Aorta (tissue), 5 donors: ENCODE measurements around the gene AFAP1. TPM values are rescaled to one million over a fixed set of nuclear protein-coding genes. Genes with fewer than 3 reads are reported as not detected.

Source experiments
- ATAC-seq: fragments of 200-7000 bp; cut with Tn5 transposase; one replicate; pipeline ENCODE4 v1.9.1; 2022; ENCODE audit warnings: moderate library complexity; ENCODE audit not compliant: low FRiP score
- DNase-seq, 2 donors: peaks; one replicate each; pipeline ENCODE4 v3.0.0-alpha.2; 2020
- H3K27ac ChIP-seq, 2 donors: one replicate each; pipeline ENCODE4 v1.5.1; 2013; ENCODE audit warnings: low read length in 2 of 2, mild to moderate bottlenecking in 2 of 2, moderate library complexity in 2 of 2, control low read depth in 1 of 2, inconsistent platforms in 1 of 2, low read depth in 1 of 2
- H3K27me3 ChIP-seq, 2 donors: one replicate each; pipeline ENCODE4 v1.6.1; 2013; ENCODE audit warnings: control low read depth in 1 of 2, low read length in 1 of 2, mild to moderate bottlenecking in 1 of 2, moderate library complexity in 1 of 2; ENCODE audit not compliant: insufficient read depth in 2 of 2, control insufficient read depth in 1 of 2
- H3K36me3 ChIP-seq, 2 donors: one replicate each; pipeline ENCODE4 v1.6.1; 2013; ENCODE audit warnings: control low read depth in 1 of 2, low read length in 1 of 2, mild to moderate bottlenecking in 1 of 2; ENCODE audit not compliant: insufficient read depth in 2 of 2, control insufficient read depth in 1 of 2
- H3K4me1 ChIP-seq, 2 donors: one replicate each; pipeline ENCODE4 v1.6.1; 2013; ENCODE audit warnings: low read length in 2 of 2, control low read depth in 1 of 2, mild to moderate bottlenecking in 1 of 2, moderate library complexity in 1 of 2; ENCODE audit not compliant: insufficient read depth in 2 of 2, control insufficient read depth in 1 of 2
- H3K4me3 ChIP-seq, 2 donors: one replicate each; pipeline ENCODE4 v1.5.1; 2013; ENCODE audit warnings: low read length in 2 of 2, control low read depth in 1 of 2, mild to moderate bottlenecking in 1 of 2
- H3K9me3 ChIP-seq: one replicate; pipeline ENCODE4 v1.6.1; 2013; ENCODE audit warnings: mild to moderate bottlenecking, low read length; ENCODE audit not compliant: control insufficient read depth
- WGBS, 2 donors: extraction: QIAGEN DNeasy Blood & Tissue Kit; methylation state at CpG; one replicate each; pipeline ENCODE4 v1.1.7; 2013; 5-methylcytosine and 5-hydroxymethylcytosine counted together
- intact Hi-C, 2 donors: fragments of 100-400 bp; cut with DNase I; formaldehyde crosslinking; loops; one replicate each; pipeline versions ENCODE4 v1.14.2 to v1.15.0; 2022
- polyA plus RNA-seq, 2 donors: library from polyadenylated mRNA; stranded (reverse); fragments of 200-250 nt; gene quantifications; one replicate each; pipeline ENCODE4 v1.2.3, GENCODE V29; 2013
- total RNA-seq, 2 donors: library from RNA; stranded (reverse); fragmentation: NEBNext Ultra II Directional; extraction: Animal tissue kit (Norgen Biotek cat#: 25700); gene quantifications; one replicate each; pipeline ENCODE4 v1.2.1, GENCODE V29; 2021
- donor health status: healthy with polysubstance abuse.
- donor health status: Bipolar disorder and iron deficiency.
- donor health status: DM: no; HTN: no; CAD: no.
- donor health status: DM: no; HTN: no; CAD: no.
- donor health status: DM: yes; HTN: yes; CAD: no.

Gene AFAP1
- total and polyA plus RNA-seq, 4 donors: 4.6 to 60.5 (median 26.9) TPM

DNA sequence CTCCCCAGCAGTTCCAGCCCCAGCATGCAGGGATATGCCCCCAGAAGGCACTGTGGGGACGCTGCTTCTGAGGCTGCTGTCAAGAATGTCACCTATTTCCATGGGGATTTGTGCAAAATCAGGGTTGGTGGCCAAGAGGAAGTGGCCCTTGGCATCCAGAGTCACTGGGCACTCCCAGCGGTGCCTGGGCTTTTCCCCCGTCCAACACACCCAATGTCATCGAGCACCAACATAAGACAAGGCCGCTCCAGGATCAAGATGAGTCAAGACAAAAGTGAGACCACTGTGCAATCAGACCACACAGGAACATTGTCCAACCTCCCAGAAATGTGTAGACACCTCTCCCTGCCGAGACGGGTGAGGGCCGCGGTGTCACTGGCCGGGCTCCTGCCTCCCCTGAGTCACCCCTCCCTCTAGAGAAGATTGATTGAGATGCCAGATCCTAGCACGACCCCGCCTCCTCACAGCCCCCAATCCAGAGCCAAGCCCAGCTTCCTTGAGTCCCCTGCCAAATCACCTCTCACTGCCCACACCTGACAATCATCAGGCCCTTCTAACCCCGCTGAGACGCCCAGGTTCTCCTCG lies 194.3 kb downstream of the AFAP1 start:
- intact Hi-C loops: no loop called here
- WGBS, 2 donors: 92 to 94% methylated on average over 15 of the region's 15 CpGs
- no peaks in the 10 kb centered on the region for H3K4me1 ChIP-seq
- DNase-seq (no peak), ATAC-seq (no peak)
- no peaks in the 10 kb centered on the region for H3K36me3 ChIP-seq
- H3K27ac ChIP-seq: no peak overlapping the region
- H3K4me3 ChIP-seq: no peak overlapping the region
- no peaks in the 10 kb centered on the region for H3K9me3 ChIP-seq
- H3K27me3 ChIP-seq: no peaks in the 10 kb centered on the region

DNA sequence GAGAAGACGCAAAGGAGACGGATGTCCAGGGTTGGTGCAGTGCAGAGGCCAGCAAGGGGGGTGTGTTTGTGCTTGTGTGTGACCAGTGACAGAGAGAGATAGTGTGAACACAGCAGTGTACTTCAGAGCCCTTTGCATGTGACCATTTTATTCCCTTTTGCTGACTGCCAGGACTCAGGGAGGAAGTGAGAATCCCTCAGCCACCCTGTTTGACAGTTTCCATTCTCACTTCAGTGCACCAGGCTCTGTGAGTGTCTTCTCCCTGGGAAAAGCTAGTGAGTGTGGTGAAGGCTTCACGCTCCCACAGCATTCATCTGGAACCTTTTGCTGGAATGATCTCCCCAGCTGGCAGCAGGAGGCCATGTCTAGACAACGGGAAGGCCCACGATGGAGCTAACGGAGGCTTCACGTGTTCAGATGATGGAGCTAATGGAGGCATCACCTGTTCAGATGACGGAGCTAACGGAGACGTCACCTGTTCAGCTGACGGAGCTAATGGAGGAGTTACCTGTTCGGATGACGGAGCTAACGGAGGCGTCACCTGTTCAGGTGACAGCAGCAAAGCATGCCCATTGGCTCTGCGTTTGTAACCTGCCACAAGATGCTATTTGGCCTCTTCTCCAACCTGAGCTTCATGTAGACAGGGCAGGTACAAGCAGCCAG lies 195.4 kb downstream of the AFAP1 start:
- ATAC-seq (no peak), DNase-seq (no peak)
- H3K4me3 ChIP-seq: no peak overlapping the region
- no peaks in the 10 kb centered on the region for H3K4me1 ChIP-seq
- no peaks in the 10 kb centered on the region for H3K36me3 ChIP-seq
- H3K27me3 ChIP-seq: no peaks in the 10 kb centered on the region
- no peak overlapping the region for H3K27ac ChIP-seq
- H3K9me3 ChIP-seq: no peaks in the 10 kb centered on the region
- WGBS, 2 donors: 83 to 89% methylated on average over 16 of the region's 16 CpGs
- intact Hi-C loops: no loop called here

DNA sequence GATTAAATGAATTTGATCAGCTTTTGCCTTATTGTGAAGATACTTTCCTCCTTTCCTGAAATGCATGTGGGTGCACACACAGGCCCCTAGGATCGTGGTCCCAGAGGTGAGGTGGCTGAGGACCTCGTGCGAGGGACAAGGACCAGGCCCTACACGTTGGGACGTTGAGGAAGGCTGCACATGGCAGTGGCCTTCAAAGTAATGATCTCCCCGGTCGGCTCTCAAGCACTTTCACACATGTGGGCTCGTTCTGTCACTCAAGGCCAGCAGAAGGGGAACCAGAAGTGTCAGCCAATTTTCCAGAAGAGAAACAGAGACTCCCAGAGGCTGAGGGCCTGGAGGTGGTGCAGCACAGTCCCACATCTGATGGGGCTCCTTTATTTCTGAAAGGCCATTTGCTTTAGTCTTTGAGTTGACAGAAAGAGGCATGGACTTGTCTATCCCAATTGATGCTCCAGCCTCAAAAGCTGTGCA lies 196.8 kb downstream of the AFAP1 start:
- H3K4me1 ChIP-seq: no peaks in the 10 kb centered on the region
- H3K27me3 ChIP-seq: no peaks in the 10 kb centered on the region
- intact Hi-C loops: no loop called here
- no peaks in the 10 kb centered on the region for H3K36me3 ChIP-seq
- H3K27ac ChIP-seq: no peak overlapping the region
- DNase-seq (no peak), ATAC-seq (no peak)
- WGBS, 2 donors: 81 to 83% methylated on average over 8 of the region's 8 CpGs
- no peaks in the 10 kb centered on the region for H3K9me3 ChIP-seq
- H3K4me3 ChIP-seq: no peak overlapping the region

GRCh38 chr4:7741946-7742806 lies 197.5 kb downstream of the AFAP1 start:
- WGBS, 2 donors: 97 to 98% methylated on average over 17 to 18 of the region's 18 CpGs
- intact Hi-C loops: no loop called here
- no peaks in the 10 kb centered on the region for H3K27me3 ChIP-seq

GRCh38 chr4:7740866-7741525 lies 198.7 kb downstream of the AFAP1 start:
- Histone ChIP-seq H3K36me3 (no peaks in the 10 kb centered on the region), H3K9me3 (no peaks in the 10 kb centered on the region), H3K4me1 (no peaks in the 10 kb centered on the region), H3K27ac (no peak overlapping the region), H3K27me3 (no peaks in the 10 kb centered on the region), H3K4me3 (no peak overlapping the region)
- ATAC-seq: no peak
- WGBS, 2 donors: 93 to 96% methylated on average over 19 of the region's 19 CpGs
- DNase-seq: no peak
- intact Hi-C loops: no loop called here

More at GRCh38 chr4:7741946-7742806, 197.5 kb downstream of the AFAP1 start:
- no peak overlapping the region for H3K27ac ChIP-seq
- H3K4me1 ChIP-seq: no peaks in the 10 kb centered on the region
- no peaks in the 10 kb centered on the region for H3K36me3 ChIP-seq
- no peak overlapping the region for H3K4me3 ChIP-seq
- ATAC-seq: no peak
- H3K9me3 ChIP-seq: no peaks in the 10 kb centered on the region
- DNase-seq: no peak

- no peak for ATAC-seq
- H3K9me3 ChIP-seq: no peaks in the 10 kb centered on the region
- H3K4me3 ChIP-seq: no peak overlapping the region
- H3K36me3 ChIP-seq: no peaks in the 10 kb centered on the region
- no peak overlapping the region for H3K27ac ChIP-seq
- no peaks in the 10 kb centered on the region for H3K4me1 ChIP-seq
- WGBS, 2 donors: 93 to 94% methylated on average over 41 to 45 of the region's 45 CpGs
- no peaks in the 10 kb centered on the region for H3K27me3 ChIP-seq
- no peak for DNase-seq
- intact Hi-C loops: no loop called here
Observed at GRCh38 chr4:7739918-7740865, 199.5 kb downstream of the AFAP1 start.

DNA sequence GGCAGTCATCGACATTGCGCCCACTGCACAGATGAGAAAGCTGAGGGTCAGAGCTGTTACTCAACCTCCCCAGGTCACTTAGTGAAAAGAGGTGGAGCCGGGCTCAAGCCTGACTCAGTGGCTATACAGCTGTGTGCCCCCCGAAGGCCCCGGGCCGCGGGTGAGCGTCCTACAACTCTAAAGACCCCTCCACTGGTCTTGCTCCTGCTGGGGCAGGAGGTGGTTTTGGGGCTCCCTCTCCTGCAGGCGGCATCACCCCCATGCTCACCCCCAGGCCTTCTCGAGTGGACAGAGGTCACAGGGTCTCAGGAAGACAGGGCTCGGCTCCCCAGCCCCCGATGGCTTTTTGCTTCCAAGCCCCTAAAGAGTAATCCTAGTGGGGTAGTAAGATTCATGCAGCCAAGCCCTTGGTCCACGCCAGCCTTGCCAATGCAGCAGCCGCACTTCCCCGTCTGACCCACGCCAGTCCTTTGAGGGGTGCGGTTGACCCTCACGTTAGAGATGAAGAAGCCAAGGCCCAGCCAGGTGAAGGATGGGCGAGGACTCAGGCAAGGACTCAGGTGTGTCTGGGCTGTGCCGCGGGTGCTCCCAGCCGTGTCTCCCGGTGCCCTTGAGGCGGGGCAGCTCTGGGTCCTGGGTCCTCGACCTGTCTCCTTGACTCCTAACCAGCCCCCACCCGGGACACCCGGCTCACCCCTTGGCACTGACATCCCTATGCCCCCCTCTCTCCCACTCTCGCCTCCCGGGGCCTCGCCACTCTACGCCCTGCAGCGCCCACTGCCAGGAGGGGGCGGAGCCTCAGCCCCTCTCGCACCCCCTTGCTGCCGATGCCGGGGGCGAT lies 200.4 kb downstream of the AFAP1 start:
- H3K4me3 ChIP-seq: no peak overlapping the region
- no peaks in the 10 kb centered on the region for H3K4me1 ChIP-seq
- H3K27me3 ChIP-seq: no peaks in the 10 kb centered on the region
- 95% methylated on average over 37 of the region's 37 CpGs for WGBS, 2 donors
- no peak overlapping the region for H3K27ac ChIP-seq
- ATAC-seq (no peak), DNase-seq (no peak)
- intact Hi-C loops: no loop called here
- H3K9me3 ChIP-seq: no peaks in the 10 kb centered on the region
- H3K36me3 ChIP-seq: no peaks in the 10 kb centered on the region
